OCI-LY1 (cell line): ENCODE results near the gene FMN1.

Experiments used
- EZH2 ChIP-seq: fragments of 200-600 bp; sonication (generic), shearing (Covaris generic); IDR thresholded peaks from 2 replicates; pipeline ENCODE4 v1.8.0; 2017; ENCODE audit warnings: borderline replicate concordance, mixed run types, mild to moderate bottlenecking, antibody characterized with exemption, low read length, moderate library complexity, mixed read lengths
- TF ChIP-seq, protein P1 (sequence below): fragments of 200-600 bp; sonication (generic), shearing (Covaris generic); IDR thresholded peaks from 2 replicates; pipeline ENCODE4 v1.5.1; 2017; ENCODE audit warnings: mild to moderate bottlenecking, antibody characterized with exemption, low read length, moderate library complexity, mixed read lengths

DNA sequence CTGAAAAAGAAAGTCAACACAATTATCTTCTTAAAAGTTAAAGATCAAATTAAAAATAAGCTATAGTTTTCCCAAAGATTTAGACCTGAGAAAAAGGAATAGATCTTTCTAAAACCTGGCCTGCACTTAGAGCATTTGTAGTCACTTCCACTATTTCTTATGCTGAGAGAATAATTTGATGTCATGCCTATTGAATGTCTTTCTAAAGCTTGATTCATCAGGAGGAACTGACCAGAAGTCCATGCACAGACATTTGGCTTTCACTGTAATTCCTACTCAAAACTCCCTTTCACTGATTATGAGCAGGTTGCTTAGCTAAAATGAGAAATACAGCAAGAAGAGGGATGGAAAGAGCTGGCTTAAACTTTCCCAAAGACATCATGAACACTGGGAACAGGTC is 472.4 kb downstream of the FMN1 start:
- TF ChIP-seq, protein P1, sequence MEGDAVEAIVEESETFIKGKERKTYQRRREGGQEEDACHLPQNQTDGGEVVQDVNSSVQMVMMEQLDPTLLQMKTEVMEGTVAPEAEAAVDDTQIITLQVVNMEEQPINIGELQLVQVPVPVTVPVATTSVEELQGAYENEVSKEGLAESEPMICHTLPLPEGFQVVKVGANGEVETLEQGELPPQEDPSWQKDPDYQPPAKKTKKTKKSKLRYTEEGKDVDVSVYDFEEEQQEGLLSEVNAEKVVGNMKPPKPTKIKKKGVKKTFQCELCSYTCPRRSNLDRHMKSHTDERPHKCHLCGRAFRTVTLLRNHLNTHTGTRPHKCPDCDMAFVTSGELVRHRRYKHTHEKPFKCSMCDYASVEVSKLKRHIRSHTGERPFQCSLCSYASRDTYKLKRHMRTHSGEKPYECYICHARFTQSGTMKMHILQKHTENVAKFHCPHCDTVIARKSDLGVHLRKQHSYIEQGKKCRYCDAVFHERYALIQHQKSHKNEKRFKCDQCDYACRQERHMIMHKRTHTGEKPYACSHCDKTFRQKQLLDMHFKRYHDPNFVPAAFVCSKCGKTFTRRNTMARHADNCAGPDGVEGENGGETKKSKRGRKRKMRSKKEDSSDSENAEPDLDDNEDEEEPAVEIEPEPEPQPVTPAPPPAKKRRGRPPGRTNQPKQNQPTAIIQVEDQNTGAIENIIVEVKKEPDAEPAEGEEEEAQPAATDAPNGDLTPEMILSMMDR: no peak
- TF ChIP-seq EZH2: no peak
